Endothelial cell of umbilical vein (primary cell): ENCODE measurements around the gene CHST12. TPM values are rescaled to one million over a fixed set of nuclear protein-coding genes. Genes with fewer than 3 reads are reported as not detected.
A peak's percentile ranks its signal among the peaks of the same experiment; 100 is the strongest.

ENCODE experiments used
- BruUV-seq: library from RNA; stranded (reverse); fragments of 400-500 nt; replicated peaks from 2 replicates; lab custom pipeline; 2021; lab: Mats Ljungman, UMichigan
- CTCF ChIA-PET: fragments of 300-600, 350-600 bp; sonication (Branson Sonifier 250); formaldehyde crosslinking; loops from one replicate; lab custom pipeline; 2021; ENCODE audit warnings: antibody characterized with exemption, inconsistent platforms; lab: Charles Lee
- POLR2A ChIA-PET: fragments of 300-600, 350-600 bp; sonication (Branson Sonifier 250); formaldehyde crosslinking; loops from one replicate; lab custom pipeline; 2021; ENCODE audit warnings: antibody characterized with exemption, inconsistent platforms; lab: Charles Lee
- DNase-seq: peaks from one replicate; pipeline ENCODE4 v3.0.0-alpha.2; 2011; ENCODE audit warnings: low read depth, low spot score
- FAIRE-seq: peaks from 2 replicates; lab custom pipeline; 2011; peaks lifted over from hg19 to GRCh38; lab: Jason Lieb, UNC
- H2AFZ ChIP-seq: 2 replicates; pipeline ENCODE4 v1.6.0; 2012; ENCODE audit warnings: low read depth, low read length, control low read depth, inconsistent platforms
- H3K27ac ChIP-seq: 2 replicates; pipeline ENCODE4 v1.5.1; 2011; ENCODE audit warnings: low read depth, mild to moderate bottlenecking, control low read depth, low read length, moderate library complexity; ENCODE audit not compliant: insufficient read depth
- H3K27me3 ChIP-seq, 2 experiments: 2 replicates each; pipeline versions ENCODE4 v1.6.0 to v1.6.1; 2011; ENCODE audit warnings: low read length in 2 of 2, mixed read lengths in 1 of 2; ENCODE audit not compliant: control insufficient read depth in 2 of 2, insufficient read depth in 2 of 2
- H3K36me3 ChIP-seq, 2 experiments: 2 replicates in 1 of 2; 3 replicates in 1 of 2; pipeline ENCODE4 v1.5.1; 2011; ENCODE audit warnings: low read length in 2 of 2, mild to moderate bottlenecking in 1 of 2, moderate library complexity in 1 of 2; ENCODE audit not compliant: control insufficient read depth in 2 of 2, insufficient read depth in 2 of 2; ENCODE audit errors: extremely low read depth in 1 of 2
- H3K4me1 ChIP-seq: 3 replicates; pipeline ENCODE4 v1.5.1; 2011; ENCODE audit warnings: mild to moderate bottlenecking, low read length; ENCODE audit not compliant: control insufficient read depth, insufficient read depth; ENCODE audit errors: extremely low read depth
- H3K4me2 ChIP-seq: 2 replicates; pipeline ENCODE4 v1.6.1; 2011; ENCODE audit warnings: low read length, control low read depth, mixed read lengths; ENCODE audit not compliant: insufficient read depth
- H3K4me3 ChIP-seq, 3 experiments: fragments of 200-600 bp in 1 of 3; sonication (generic), shearing (Covaris generic) in 1 of 3; replicated peaks in 1 of 3; 2 replicates each; pipeline ENCODE4 v1.5.1; 2011 to 2016; ENCODE audit warnings: control low read depth in 3 of 3, low read length in 3 of 3, mild to moderate bottlenecking in 2 of 3, inconsistent platforms in 1 of 3, low read depth in 1 of 3, moderate library complexity in 1 of 3; ENCODE audit not compliant: insufficient read depth in 1 of 3
- H3K79me2 ChIP-seq: 2 replicates; pipeline ENCODE4 v1.6.0; 2012; ENCODE audit warnings: low read length, inconsistent platforms; ENCODE audit not compliant: control insufficient read depth, insufficient read depth
- H3K9ac ChIP-seq: replicated peaks from 2 replicates; pipeline ENCODE3; 2011; ENCODE audit warnings: low read length, control low read depth; ENCODE audit not compliant: insufficient read depth; ENCODE audit errors: extremely low read depth
- H3K9me1 ChIP-seq: replicated peaks from 3 replicates; pipeline ENCODE4 v1.6.0; 2011; ENCODE audit warnings: mild to moderate bottlenecking, low read length; ENCODE audit not compliant: control insufficient read depth, insufficient read depth; ENCODE audit errors: extremely low read depth
- H3K9me3 ChIP-seq: replicated peaks from 2 replicates; pipeline ENCODE4 v1.5.1; 2012; ENCODE audit warnings: low read length, inconsistent platforms; ENCODE audit not compliant: control insufficient read depth, insufficient read depth
- H4K20me1 ChIP-seq: replicated peaks from 2 replicates; pipeline ENCODE3; 2011; ENCODE audit warnings: mild to moderate bottlenecking, low read length; ENCODE audit not compliant: control insufficient read depth, insufficient read depth; ENCODE audit errors: extremely low read depth
- EZH2 ChIP-seq: IDR thresholded peaks from 2 replicates; pipeline ENCODE4 v1.6.1; 2012; ENCODE audit warnings: borderline replicate concordance, low read depth, mild to moderate bottlenecking, moderate library complexity, low read length, inconsistent platforms; ENCODE audit not compliant: severe bottlenecking
- FOS ChIP-seq: IDR thresholded peaks from 2 replicates; pipeline ENCODE4 v1.6.1; 2011; ENCODE audit warnings: mild to moderate bottlenecking, low read length, moderate library complexity, borderline replicate concordance; ENCODE audit not compliant: insufficient read depth
- GATA2 ChIP-seq: IDR thresholded peaks from 2 replicates; pipeline ENCODE4 v1.7.0; 2011; ENCODE audit warnings: low read depth, mild to moderate bottlenecking, moderate library complexity, mixed read lengths, low read length; ENCODE audit not compliant: insufficient read length, insufficient read depth
- JUN ChIP-seq: IDR thresholded peaks from 2 replicates; pipeline ENCODE4 v1.6.1; 2011; ENCODE audit warnings: borderline replicate concordance, low read depth; ENCODE audit not compliant: insufficient read length, insufficient read depth
- MYC ChIP-seq: IDR thresholded peaks from one replicate; pipeline ENCODE4 v1.6.1; 2011; ENCODE audit warnings: mild to moderate bottlenecking, low read depth, low read length
- POLR2A ChIP-seq: IDR thresholded peaks from 2 replicates; pipeline ENCODE4 v1.6.1; 2012; ENCODE audit warnings: low read depth, mild to moderate bottlenecking, control low read depth, low read length
- POLR2AphosphoS5 ChIP-seq: IDR thresholded peaks from 2 replicates; pipeline ENCODE4 v1.6.1; 2012; ENCODE audit warnings: low read depth, mild to moderate bottlenecking, control low read depth, low read length, moderate library complexity; ENCODE audit not compliant: insufficient read depth
- dilution Hi-C: fragments of 300-500 bp; cut with MboI; formaldehyde crosslinking; loops from one replicate; pipeline ENCODE4 v1.15.0; 2019; ENCODE audit warnings: low sequenced_read_pairs; ENCODE audit not compliant: extremely low pct_ligation_motif_present
- intact Hi-C: fragments of 100-400 bp; cut with micrococcal nuclease; formaldehyde crosslinking; loops from one replicate; pipeline ENCODE4 v1.10.0; 2022
- polyA plus RNA-seq, 4 experiments: library from polyadenylated mRNA; depleted of rRNA in 3 of 4; stranded (reverse) in 3 of 4; unstranded in 1 of 4; fragments of >200 nt; gene quantifications; 2 replicates each; pipeline versions ENCODE4 v1.2.1 to v1.2.3, GENCODE V29; 2011 to 2012; ENCODE audit warnings: missing spikeins in 1 of 4
- total RNA-seq: library from RNA; stranded (reverse); gene quantifications from 2 replicates; pipeline ENCODE4 v1.2.3, GENCODE V29; 2021
- TF ChIP-seq, protein P1 (sequence below): IDR thresholded peaks from 2 replicates; pipeline ENCODE4 v1.6.1; 2011; ENCODE audit not compliant: insufficient read depth, insufficient read length
- TF ChIP-seq, protein P2 (sequence below), 2 donors: IDR thresholded peaks; 1 replicate in 1 of 2; 2 replicates in 1 of 2; pipeline ENCODE4 v1.5.1; 2011; ENCODE audit warnings: low read length in 2 of 2, mild to moderate bottlenecking in 2 of 2, moderate library complexity in 2 of 2, control low read depth in 1 of 2, inconsistent platforms in 1 of 2, low read depth in 1 of 2; ENCODE audit not compliant: insufficient read depth in 1 of 2; ENCODE audit errors: extremely low read depth in 1 of 2

Gene CHST12
- total and polyA plus RNA-seq, 2 donors (not counting 3 experiments of a cell fraction or from before 2014, with no cell fraction given), result 30.2 to 52.6 TPM

DNA sequence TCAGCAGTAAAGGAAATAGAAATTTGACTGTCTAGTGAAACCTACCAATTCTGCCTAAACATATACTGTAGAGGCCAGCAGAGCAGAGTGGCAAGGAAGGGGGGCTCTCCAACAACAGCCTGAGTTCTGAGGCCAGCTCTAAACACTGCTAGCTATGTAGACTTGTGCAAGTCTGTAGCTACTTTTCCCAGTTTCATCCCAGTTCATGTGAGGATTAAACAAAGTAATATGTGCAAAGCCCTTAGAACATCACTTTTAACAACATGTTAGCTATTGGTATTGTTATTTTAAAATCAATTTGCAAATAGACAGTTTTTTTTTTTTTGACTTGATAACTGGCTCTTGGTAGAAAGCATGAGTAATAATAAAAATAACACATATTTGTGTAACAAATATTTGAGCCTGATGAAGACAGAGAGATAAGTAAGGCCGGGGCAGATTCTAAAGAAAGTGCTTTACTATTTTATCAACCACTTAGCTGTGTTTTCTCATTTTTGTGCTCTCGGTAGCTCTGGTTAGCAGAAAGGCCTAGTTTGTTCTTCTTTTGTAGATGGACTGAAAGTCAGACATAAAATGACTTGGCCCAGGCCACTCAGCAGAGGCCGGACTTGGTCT, 9.3 kb downstream of the CHST12 start:
- H3K36me3 ChIP-seq, result no peaks in the 10 kb centered on the region
- no TSS peak for BruUV-seq
- intact Hi-C loops, result loop anchor here (2.0 kb wide), 1 partner anchor 18 kb away; no protein-coding TSS in a partner anchor
- H3K79me2 ChIP-seq, result peaks cover 2% of the 10 kb centered on the region
- peak; percentile 64 for TF ChIP-seq GATA2
- no peak for TF ChIP-seq POLR2AphosphoS5
- dilution Hi-C loops, result no loop called here
- H3K9ac ChIP-seq, result no peak overlapping the region
- no peaks in the 10 kb centered on the region for H3K27me3 ChIP-seq
- H3K4me3 ChIP-seq, result no peak overlapping the region
- H4K20me1 ChIP-seq, result no peaks in the 10 kb centered on the region
- H2AFZ ChIP-seq, result no peak overlapping the region
- DNase-seq (peak; percentile 50), FAIRE-seq (peak; percentile 63)
- H3K9me1 ChIP-seq, result no peaks in the 10 kb centered on the region
- H3K4me1 ChIP-seq, result peaks cover 45% of the 10 kb centered on the region
- H3K27ac ChIP-seq, result peak overlapping the region; percentile 33
- H3K4me2 ChIP-seq, result peak overlapping the region; percentile 43
- CTCF ChIA-PET, result interaction anchor here (1.1 to 3.0 kb wide), 7 partner anchors 8 to 268 kb away, joined by 3 to 21 read pairs (median 6); no protein-coding TSS in a partner anchor
- POLR2A ChIA-PET, result interaction anchor here (0.7 kb wide), 1 partner anchor 14 kb away, joined by 3 read pairs; no protein-coding TSS in a partner anchor
- H3K9me3 ChIP-seq, result no peaks in the 10 kb centered on the region

DNA sequence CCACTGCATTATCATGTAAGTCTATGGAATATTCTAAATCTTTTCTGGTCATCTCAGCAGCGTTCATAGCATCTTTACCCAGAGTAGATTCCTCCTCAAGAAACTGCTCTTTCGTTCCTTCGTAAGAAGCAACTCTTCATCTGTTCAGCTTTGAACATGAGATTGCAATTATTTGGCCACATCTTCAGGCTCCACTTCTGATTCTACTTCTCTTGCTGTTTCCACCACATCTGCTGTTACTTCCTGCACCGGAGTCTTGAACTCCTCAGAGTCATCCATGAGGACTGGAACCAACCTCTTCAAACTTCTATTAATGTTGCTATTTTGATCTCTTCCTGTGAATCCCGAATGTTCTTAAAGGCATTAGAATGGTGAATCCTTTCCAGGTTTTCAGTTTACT, 12.7 kb downstream of the CHST12 start:
- Histone ChIP-seq H3K79me2 (peaks cover 2% of the 10 kb centered on the region), H3K4me3 (no peak overlapping the region), H3K36me3 (no peaks in the 10 kb centered on the region), H3K9ac (no peak overlapping the region), H3K4me2 (no peak overlapping the region), H3K9me3 (no peaks in the 10 kb centered on the region), H3K4me1 (peaks cover 22% of the 10 kb centered on the region), H2AFZ (no peak overlapping the region), H3K27ac (no peak overlapping the region), H3K9me1 (no peaks in the 10 kb centered on the region), H4K20me1 (no peaks in the 10 kb centered on the region), H3K27me3 (no peaks in the 10 kb centered on the region)
- dilution Hi-C loops, result no loop called here
- FAIRE-seq (no peak), DNase-seq (no peak)
- CTCF ChIA-PET, result no interaction called here
- intact Hi-C loops, result no loop called here
- BruUV-seq, result no TSS peak
- POLR2A ChIA-PET, result no interaction called here
- no peak for TF ChIP-seq FOS
- no peak for TF ChIP-seq POLR2A
- no peak for TF ChIP-seq MYC
- TF ChIP-seq, protein P1, sequence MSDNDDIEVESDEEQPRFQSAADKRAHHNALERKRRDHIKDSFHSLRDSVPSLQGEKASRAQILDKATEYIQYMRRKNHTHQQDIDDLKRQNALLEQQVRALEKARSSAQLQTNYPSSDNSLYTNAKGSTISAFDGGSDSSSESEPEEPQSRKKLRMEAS, result no peak
- TF ChIP-seq JUN, result no peak
- TF ChIP-seq POLR2AphosphoS5, result no peak
- TF ChIP-seq, protein P2, sequence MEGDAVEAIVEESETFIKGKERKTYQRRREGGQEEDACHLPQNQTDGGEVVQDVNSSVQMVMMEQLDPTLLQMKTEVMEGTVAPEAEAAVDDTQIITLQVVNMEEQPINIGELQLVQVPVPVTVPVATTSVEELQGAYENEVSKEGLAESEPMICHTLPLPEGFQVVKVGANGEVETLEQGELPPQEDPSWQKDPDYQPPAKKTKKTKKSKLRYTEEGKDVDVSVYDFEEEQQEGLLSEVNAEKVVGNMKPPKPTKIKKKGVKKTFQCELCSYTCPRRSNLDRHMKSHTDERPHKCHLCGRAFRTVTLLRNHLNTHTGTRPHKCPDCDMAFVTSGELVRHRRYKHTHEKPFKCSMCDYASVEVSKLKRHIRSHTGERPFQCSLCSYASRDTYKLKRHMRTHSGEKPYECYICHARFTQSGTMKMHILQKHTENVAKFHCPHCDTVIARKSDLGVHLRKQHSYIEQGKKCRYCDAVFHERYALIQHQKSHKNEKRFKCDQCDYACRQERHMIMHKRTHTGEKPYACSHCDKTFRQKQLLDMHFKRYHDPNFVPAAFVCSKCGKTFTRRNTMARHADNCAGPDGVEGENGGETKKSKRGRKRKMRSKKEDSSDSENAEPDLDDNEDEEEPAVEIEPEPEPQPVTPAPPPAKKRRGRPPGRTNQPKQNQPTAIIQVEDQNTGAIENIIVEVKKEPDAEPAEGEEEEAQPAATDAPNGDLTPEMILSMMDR (IDR thresholded peaks at IDR 0.05; ENCODE audit: extremely low read depth in 1 of 2, insufficient read depth in 1 of 2, low read depth in 1 of 2, low read length in 2 of 2), result no peak
- no peak for TF ChIP-seq GATA2
- TF ChIP-seq EZH2, result no peak
